GM13977 (cell line): ENCODE results near the gene IL17C.

Experiments
- DNase-seq: peaks from one replicate; pipeline ENCODE4 v3.0.0; 2012; ENCODE audit warnings: low spot score
- in situ Hi-C: fragments of 300-500 bp; cut with MboI; formaldehyde crosslinking; loops from one replicate; pipeline ENCODE4 v1.12.0; 2022; ENCODE audit warnings: low sequenced_read_pairs, low pct_unique_long_range_greater_than_20kb, mixed read lengths, inconsistent platforms; ENCODE audit not compliant: unreplicated experiment
- TF ChIP-seq, protein P1 (sequence below): IDR thresholded peaks from 2 replicates; pipeline ENCODE4 v1.5.1; 2012; ENCODE audit warnings: mild to moderate bottlenecking, control low read depth; ENCODE audit not compliant: insufficient read depth; ENCODE audit errors: extremely low read depth, missing control alignments

The IL17C gene

DNA sequence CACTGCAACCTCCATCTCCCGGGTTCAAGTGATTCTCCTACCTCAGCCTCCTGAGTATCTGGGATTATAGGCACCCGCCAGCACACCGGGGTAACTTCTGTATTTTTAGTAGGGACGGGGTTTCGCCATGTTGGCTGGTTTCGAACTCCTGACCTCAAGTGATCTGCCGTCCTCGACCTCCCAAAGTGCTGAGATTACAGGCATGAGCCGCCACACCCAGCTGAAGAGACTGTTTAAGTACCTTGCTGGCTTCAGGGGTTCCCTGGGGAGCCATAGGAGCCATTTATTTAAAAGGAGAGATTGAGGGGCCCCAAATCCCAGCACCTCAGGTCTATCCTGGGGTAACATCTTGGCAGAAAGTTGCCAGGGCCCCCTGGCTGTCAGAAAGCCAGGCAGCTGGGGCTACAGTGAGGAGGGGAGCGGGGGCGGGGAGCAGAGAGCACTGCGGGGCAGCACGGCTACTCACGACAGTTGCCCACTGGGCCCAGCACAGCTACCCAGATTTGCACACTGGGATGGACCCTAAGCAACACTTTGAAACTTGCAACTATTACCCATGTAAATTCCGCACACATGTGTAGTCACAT, 46.3 kb downstream of the IL17C start:
- in situ Hi-C loops: no loop called here
- TF ChIP-seq, protein P1, sequence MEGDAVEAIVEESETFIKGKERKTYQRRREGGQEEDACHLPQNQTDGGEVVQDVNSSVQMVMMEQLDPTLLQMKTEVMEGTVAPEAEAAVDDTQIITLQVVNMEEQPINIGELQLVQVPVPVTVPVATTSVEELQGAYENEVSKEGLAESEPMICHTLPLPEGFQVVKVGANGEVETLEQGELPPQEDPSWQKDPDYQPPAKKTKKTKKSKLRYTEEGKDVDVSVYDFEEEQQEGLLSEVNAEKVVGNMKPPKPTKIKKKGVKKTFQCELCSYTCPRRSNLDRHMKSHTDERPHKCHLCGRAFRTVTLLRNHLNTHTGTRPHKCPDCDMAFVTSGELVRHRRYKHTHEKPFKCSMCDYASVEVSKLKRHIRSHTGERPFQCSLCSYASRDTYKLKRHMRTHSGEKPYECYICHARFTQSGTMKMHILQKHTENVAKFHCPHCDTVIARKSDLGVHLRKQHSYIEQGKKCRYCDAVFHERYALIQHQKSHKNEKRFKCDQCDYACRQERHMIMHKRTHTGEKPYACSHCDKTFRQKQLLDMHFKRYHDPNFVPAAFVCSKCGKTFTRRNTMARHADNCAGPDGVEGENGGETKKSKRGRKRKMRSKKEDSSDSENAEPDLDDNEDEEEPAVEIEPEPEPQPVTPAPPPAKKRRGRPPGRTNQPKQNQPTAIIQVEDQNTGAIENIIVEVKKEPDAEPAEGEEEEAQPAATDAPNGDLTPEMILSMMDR: no peak
- DNase-seq: no peak

DNA sequence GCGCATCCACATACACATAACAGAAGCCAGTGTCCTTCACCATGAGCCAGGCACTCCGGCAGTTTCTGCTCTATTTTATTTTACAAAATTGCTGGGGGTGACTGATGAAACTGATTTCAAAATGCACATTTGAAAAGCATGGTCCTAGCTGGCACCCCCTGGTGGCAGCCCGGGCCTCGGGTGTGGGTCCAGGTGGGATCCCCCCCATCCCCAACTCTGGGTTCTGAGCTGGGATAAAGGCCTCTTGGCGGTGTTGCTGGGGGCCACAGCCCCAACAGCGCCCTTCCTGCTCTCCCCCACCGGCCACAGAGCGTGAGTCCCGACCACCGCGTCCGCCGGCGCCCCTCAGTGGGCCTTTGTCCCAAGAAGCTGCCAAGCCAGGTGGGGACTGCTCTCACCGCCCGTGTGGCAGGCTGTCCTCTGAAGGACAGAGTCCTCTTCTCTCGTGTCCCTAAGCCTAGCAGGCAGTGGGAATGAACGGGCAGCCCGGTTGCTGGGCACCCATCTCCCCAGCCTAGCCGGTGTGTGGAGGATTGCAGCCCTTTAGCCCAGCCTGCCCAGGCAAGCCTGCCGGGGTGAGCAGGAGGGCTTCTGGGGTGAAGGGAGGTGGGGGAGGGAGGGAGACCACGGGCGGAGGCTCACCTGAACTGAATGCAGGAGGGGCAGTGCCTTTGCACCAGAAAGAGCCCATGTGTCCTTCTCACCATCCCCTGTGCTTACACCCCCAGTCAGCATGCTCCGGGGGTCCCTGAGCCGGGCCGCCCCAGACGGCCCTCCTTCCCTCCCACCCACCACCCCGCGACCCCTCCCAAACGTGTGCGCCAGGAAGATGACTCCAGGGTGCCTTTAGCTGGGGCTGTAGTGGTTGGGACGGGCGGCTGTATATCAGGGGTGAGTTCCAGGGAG, 47.0 kb downstream of the IL17C start:
- peak; percentile 71 for DNase-seq
- TF ChIP-seq, protein P1: peak; percentile 61

DNA sequence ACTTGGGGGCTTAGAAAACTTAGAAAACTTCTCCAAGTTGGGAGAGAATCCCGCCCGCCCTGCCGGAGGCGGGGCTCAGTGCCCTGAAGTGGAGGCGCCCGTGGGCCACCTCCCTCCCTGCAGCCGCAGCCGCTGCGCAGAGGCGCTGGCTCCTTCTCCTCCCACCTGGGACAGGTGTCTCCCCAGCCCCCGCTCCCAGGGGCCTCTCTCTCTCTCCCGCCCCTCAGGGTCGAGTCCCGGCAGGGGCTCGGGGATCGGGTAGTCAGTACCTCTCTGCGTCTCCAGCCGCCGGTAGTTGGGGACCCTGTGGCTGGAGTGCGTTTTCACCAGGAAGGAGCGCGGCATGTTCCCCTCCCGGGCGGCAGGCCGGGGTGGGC, 47.7 kb downstream of the IL17C start:
- TF ChIP-seq, protein P1: no peak
- DNase-seq: peak; percentile 60
- in situ Hi-C loops: no loop called here

More for the DNA sequence above, 47.0 kb downstream of the IL17C start:
- in situ Hi-C loops: no loop called here

DNA sequence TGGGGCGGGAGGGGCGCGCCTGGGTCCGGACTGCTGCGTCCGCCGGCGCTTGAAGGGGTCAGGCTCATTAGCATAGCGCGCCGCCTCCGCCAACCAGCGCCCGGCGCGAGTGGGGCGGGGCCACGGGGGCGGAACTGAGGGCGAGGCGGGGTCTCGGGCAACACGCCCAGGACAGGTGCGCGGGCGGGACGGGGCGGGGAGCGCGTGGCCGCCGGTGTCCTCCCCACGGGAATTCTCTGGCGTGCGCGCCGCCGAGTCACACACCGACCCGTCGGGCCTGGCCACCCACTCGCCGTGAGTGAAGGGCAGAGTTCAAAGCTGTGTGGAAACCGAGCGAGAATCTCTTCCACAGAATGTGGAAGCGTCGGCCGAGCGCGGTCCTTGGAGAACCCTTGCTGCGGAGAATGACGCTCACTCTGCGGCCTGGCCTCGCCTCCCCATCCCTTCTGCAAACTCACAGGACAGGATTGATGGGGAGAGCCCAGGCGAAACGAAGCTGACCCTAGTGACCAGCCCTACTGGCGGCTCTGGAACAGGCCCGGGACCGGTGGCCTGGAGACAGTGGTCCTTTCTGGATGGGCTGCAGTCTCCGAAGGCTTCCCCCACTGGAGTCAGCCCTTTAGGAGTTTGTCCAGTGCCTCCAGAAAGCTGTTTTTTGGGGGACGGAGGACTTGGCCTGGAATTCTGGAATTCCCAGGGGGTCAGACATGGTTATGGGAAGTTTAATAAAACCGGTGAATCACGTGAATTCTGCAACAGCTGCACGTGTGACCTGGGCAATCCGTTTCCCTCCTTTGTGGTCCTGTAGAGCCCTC, 48.3 kb downstream of the IL17C start, which contains the start of gene SNAI3:
SNAI3 (minus strand) TSS at position 69 of the 815 bp plus-strand sequence. CDS start 101 bp downstream, outside the sequence.
- TF ChIP-seq, protein P1: no peak
- peak; percentile 98 for DNase-seq
- in situ Hi-C loops: no loop called here

DNA sequence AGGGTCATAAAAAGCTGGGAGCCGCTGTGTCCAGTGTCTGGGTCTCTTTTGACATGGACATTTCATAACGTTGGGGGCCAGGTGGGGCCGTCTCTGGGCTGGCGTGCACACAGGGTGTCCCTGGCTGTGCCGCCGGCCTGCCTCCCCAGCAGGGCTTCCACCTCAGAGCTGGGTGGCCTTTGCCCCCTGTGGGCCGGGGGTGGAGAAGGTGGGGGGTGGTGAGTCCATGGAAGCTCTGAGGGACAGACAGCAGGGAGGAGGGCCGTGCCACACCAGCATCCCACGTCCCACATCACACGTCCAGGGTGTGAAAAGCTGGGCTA, 48.8 kb downstream of the IL17C start:
- DNase-seq: no peak
- in situ Hi-C loops: no loop called here
- TF ChIP-seq, protein P1: no peak

DNA sequence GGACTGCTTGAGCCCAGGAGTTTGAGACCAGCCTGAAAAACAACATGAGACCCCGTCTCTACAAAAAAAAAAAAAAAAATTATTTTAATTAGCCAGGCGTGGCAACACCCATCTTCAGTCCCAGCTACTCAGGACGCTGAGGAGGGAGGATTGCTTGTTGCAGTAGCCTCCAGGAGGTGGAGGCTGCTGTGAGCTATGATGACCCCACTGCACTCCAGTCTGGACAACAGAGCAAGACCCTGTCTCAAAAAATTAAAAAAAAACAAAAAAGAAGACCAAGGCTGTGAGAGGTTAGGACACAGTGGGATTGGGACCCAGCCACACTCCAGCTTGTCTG, 49.3 kb downstream of the IL17C start:
- in situ Hi-C loops: no loop called here
- TF ChIP-seq, protein P1: no peak
- DNase-seq: no peak
